GM19395 (cell line): ENCODE data around the gene SUPT5H.
"Not testable (repeated sequence)": the region's sequence is repeated elsewhere in the genome, so short reads cannot be mapped to it uniquely, and the experiment has no call there.

Experiments
- ATAC-seq: cut with Tn5 transposase; IDR thresholded peaks from one replicate; pipeline ENCODE4 v1.9.1; 2021; ENCODE audit warnings: mild to moderate bottlenecking, moderate library complexity; ENCODE audit not compliant: unreplicated experiment

Gene SUPT5H

DNA sequence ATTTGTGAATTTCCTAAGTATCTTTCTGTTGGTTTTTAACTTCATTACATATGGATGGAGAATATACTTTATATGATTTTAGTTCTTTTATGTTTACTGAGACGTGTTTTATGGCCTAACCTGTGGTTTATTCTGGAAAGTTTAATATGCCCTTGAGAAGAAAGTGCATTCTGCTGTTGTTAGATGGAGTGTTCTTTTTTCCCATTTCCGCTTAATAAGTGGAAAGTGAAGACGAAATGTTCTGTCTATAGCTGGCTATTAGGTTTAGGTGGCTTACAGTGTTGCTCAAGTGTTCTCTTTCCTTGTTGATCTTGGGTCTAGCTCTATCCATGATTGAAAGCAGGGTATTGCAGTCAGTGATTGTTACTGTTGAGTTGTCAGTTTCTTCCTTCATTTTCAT, 18.0 kb downstream of the SUPT5H start:
- ATAC-seq, result no peak

DNA sequence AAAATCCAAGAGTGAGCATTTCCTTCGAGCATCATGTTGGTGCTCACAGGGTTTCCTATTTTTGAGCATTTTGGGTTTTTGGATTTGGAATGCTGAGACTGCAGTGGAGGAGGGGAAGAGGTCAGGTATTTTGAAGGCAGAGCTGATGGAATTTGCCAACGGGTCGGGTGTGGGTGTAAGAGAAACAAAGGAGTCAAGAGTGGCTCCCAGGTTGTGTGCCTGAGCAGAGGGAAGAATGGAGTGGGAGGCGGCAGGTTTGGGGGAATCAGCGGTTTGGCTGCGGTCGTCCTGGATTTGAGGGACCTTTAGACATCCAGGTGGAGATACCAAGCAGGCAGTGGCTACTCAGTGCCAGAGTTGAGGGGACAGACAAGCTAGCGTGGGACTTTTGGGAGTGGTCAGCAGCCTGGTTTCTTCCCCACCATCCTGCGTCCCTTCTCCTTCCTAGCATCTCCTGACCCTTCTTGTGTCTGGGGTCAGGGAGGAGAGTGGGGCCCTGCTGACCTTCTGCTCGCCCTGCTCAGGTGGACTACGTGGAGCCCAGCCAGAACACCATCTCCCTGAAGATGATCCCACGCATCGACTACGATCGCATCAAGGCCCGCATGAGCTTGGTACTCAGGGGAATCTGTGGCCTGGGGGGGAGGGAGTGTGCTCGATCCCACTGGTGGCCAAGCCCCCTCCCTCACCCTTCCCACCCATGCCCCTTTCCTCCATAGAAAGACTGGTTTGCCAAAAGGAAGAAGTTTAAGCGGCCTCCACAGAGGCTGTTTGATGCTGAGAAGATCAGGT, 20.8 kb downstream of the SUPT5H start:
- ATAC-seq, result no peak

DNA sequence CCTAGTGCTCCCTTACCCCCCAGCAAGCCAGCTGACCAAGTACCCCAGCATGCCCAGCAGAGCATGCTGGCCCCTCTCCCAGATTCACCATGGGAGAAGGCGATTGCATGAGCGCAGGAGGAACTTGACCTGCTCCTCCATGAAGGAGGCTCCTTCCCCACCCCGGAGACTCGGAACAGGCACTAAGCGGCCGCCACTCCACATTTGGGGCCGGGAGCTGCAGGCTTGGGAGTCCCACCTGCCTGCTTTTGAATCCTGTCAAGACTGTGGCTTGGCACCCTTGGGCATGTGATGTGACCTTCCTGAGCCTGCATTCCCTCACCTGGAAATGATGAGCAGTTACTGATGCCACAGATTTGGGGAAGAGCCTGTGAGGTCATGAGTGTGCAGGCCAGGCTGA, 22.6 kb downstream of the SUPT5H start:
- ATAC-seq, result no peak

- ATAC-seq, result no peak
Observed at GRCh38 chr19:39469036-39469435, 23.7 kb downstream of the SUPT5H start.

- ATAC-seq, result no peak
Observed at GRCh38 chr19:39469567-39469966, 24.2 kb downstream of the SUPT5H start.

DNA sequence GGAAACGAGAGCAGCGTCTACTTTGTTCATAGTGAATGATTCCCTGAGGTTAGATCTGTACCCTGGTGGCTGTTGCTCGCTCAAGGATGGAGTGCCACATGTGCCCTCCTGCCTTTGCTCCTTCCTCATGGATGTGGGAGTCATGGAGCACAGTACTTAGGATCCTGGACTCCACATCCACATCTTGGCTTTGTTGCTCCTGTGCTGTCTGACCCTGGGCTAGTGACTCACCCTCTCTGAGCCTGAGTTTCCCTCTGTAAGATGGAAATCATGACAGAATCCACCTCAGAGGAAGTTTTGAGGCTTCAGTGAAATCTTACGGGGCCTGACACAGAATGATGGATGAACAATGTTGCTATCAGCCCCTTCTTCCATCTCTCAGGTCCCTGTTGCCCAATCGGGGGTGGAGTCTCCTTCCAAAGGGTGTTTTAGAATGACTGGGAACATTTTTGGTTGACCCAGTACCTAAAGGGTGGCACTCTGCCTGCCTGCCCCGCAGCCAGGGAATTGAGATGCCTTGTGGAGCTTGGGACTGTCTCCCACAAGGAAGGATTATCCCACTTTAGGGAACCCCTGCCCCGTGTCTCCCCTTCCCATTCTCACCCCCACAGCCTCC, 25.4 kb downstream of the SUPT5H start:
- no peak for ATAC-seq

- ATAC-seq, result no peak
Observed at GRCh38 chr19:39471756-39472536, 26.6 kb downstream of the SUPT5H start.

DNA sequence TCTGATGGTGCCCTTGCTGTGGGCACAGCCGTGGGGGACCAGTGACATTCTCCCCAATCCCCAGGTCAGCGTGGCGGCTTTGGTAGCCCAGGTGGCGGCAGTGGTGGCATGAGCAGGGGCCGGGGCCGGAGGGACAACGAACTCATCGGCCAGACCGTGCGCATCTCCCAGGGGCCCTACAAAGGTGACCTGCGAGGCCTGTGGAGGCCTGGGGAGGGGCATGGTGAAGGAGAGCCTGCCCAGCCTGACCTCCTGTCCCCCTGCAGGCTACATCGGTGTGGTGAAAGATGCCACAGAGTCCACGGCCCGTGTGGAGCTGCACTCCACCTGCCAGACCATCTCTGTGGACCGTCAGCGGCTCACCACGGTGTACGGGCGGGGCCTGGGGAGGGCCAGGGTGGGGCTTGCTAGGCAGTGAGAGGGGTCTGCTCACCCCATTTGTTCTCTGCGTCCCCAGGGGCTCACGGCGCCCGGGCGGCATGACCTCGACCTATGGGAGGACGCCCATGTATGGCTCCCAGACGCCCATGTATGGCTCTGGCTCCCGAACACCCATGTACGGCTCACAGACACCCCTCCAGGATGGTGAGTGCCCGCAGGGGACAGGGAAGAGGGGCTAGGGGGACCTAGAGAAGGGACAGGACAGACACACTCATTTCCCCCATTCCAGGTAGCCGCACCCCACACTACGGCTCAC, 27.5 kb downstream of the SUPT5H start:
- no peak for ATAC-seq

DNA sequence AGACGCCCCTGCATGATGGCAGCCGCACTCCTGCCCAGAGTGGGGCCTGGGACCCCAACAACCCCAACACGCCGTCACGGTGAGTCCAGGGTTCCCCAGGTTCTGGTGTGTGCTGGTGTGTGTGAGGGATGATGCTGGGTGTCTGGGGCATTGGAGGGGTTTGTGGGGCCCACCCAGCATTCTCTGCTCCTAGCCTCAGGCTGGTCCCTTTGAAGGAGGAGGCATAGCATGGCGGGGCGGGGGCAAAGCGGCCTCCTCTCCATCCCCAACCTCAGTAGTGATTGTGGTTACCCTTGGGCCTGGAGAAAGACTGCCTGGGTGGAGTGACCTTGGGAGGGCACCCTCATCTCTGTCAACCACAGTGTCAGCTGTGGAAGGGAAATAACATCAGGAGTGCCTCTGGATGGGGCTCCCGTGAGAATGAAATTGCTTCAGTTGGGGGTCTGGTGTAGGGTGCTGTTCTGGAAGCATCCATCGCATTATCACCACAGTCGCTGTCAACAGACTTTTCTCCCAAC, 28.1 kb downstream of the SUPT5H start:
- ATAC-seq, result no peak

DNA sequence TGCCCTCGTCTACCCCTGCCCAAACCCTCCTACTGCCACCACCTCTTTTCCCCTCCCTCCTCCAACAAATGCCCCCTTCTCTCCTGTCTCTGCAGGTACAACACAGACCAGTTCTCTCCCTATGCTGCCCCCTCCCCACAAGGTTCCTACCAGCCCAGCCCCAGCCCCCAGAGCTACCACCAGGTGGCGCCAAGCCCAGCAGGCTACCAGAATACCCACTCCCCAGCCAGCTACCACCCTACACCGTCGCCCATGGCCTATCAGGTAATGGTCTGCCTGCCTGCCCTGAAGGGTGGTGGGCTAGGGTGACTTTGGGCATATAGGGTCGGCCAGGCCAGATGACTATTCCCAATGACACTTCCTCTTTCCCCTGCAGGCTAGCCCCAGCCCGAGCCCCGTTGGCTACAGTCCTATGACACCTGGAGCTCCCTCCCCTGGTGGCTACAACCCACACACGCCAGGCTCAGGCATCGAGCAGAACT, 28.8 kb downstream of the SUPT5H start:
- no peak for ATAC-seq

DNA sequence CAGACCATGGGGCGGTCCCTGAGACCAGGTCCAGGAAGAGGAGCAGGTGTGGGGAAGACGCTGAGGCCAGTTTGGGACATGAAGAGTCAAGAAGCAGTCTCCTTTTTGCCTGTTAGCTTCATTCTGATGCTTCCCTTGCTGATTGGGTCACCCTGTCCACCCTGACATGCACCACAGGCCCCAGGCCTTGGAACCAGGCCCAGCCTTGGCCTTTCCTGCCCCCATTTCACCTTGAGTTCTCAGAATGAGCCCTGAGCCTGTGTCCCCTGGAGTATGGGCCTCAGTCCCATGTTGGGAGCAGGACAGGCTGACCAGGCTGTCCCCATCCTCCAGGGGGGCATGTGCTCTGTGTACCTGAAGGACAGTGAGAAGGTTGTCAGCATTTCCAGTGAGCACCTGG, 30.4 kb downstream of the SUPT5H start:
- no peak for ATAC-seq

DNA sequence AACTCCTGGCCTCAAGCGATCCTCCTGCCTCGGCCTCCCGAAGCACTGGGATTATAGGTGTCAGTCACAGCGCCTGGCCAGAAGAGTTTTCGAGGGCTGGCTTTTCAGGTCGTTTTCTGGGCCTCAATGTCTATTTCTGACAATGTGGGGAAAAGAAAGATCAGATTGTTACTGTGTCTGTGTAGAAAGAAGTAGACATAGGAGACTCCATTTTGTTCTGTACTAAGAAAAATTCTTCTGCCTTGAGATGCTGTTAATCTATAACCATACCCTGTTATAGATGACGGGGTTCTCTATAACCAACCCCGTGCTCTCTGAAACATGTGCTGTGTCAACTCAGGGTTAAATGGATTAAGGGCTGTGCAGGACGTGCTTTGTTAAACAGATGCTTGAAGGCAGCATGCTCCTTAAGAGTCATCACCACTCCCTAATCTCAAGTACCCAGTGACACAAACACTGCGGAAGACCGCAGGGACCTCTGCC, 34.0 kb downstream of the SUPT5H start:
- ATAC-seq, result not testable (repeated sequence)

DNA sequence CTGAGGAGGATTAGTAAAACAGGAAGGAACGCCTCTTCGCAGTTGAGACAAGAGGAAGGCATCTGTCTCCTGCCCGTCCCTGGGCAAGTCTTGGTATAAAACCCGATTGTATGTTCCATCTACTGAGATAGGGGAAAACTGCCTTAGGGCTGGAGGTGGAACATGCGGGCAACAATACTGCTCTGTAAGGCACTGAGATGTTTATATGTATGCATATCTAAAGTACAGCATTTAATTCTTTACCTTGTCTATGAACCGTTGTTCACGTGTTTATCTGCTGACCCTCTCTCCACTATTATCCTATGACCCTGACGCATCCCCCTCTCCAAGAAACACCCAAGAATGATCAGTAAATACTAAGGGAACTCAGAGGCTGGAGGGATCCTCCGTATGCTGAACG, 34.5 kb downstream of the SUPT5H start:
- no peak for ATAC-seq

GRCh38 chr19:39480337-39481228, 35.2 kb downstream of the SUPT5H start, which contains the start of gene TIMM50:
Gene TIMM50 (plus strand): TSS chr19:39480838. CDS start chr19:39480854, 16 bp downstream.
- ATAC-seq, result peak; percentile 88

GRCh38 chr19:39481229-39481545, 35.8 kb downstream of the SUPT5H start:
- ATAC-seq, result no peak

DNA sequence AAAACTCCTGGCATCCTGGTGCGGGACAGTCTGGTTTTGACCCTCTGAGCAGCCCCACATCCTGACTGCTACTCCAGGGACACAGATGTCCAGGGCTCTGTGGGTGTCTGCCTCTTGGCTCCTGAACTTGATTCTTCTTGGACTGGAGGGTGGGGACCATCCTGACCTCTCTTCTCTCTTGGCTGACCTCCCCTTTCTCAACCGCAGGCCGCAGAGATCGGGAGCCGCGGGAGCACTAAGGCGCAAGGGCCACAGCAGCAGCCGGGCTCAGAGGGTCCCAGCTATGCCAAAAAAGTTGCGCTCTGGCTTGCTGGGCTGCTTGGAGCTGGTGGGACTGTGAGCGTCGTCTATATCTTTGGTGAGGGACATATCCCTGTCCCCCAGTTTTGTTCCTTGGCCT, 36.3 kb downstream of the SUPT5H start:
- no peak for ATAC-seq

GRCh38 chr19:39483141-39483540, 37.8 kb downstream of the SUPT5H start:
- no peak for ATAC-seq

- no peak for ATAC-seq
Observed at GRCh38 chr19:39489756-39490155, 44.4 kb downstream of the SUPT5H start.

GRCh38 chr19:39492225-39492624, 46.8 kb downstream of the SUPT5H start:
- no peak for ATAC-seq

DNA sequence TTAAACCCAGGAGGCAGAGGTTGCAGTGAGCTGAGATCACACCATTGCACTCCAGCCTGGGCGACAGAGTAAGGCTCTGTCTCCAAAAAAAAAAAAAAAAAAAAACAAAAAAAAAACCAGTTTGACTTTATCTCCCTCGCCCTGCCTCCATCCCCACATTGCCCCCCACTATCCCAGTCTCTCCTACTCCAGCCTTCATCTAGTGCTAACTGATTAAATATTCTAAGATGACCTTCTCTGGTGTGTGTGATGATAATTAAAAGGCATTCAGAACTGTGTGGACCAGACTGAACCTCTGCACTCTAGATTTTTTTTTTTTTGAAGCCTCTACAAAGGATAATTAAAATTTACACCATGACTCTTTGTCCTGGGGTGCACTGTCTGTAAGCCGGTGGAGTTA, 47.4 kb downstream of the SUPT5H start:
- no peak for ATAC-seq
